ENCODE results near the gene CIDEC. TPM values are rescaled to one million over a fixed set of nuclear protein-coding genes. Genes with fewer than 3 reads are reported as not detected.

Gene CIDEC
- total RNA-seq, 1 experiment from 2014 or later: not detected

- CTCF ChIA-PET: no interaction called here
- Histone ChIP-seq H3K27me3 (ENCODE audit: control insufficient read depth, insufficient read depth, low read length) (no peaks in the 10 kb centered on the region), H3K36me3 (ENCODE audit: control insufficient read depth, insufficient read depth, low read length) (peaks cover 8% of the 10 kb centered on the region; the same call in 1 of the 2 replicates), H3K27ac (ENCODE audit: low read length) (no peak overlapping the region), H3K4me3 (ENCODE audit: low read depth in 2 of 2, low read length in 2 of 2) (no peak overlapping the region), H3K4me1 (ENCODE audit: control insufficient read depth, insufficient read depth, low read length) (peaks cover 13% of the 10 kb centered on the region), H3K9me3 (ENCODE audit: control insufficient read depth, insufficient read depth, low read depth, low read length) (no peaks in the 10 kb centered on the region)
- TF ChIP-seq POLR2AphosphoS5 (IDR thresholded peaks at IDR 0.05; ENCODE audit: low read depth, low read length) (no peak), REST (IDR thresholded peaks at IDR 0.05; ENCODE audit: insufficient read depth in 1 of 2, low read depth in 2 of 2, low read length in 1 of 2) (no peak), SIN3A (IDR thresholded peaks at IDR 0.05; ENCODE audit: borderline replicate concordance, insufficient read depth, low read depth, low read length) (no peak), TCF7L2 (IDR thresholded peaks at IDR 0.05; ENCODE audit: low read depth, low read length) (no peak)
- TF ChIP-seq, protein P1, sequence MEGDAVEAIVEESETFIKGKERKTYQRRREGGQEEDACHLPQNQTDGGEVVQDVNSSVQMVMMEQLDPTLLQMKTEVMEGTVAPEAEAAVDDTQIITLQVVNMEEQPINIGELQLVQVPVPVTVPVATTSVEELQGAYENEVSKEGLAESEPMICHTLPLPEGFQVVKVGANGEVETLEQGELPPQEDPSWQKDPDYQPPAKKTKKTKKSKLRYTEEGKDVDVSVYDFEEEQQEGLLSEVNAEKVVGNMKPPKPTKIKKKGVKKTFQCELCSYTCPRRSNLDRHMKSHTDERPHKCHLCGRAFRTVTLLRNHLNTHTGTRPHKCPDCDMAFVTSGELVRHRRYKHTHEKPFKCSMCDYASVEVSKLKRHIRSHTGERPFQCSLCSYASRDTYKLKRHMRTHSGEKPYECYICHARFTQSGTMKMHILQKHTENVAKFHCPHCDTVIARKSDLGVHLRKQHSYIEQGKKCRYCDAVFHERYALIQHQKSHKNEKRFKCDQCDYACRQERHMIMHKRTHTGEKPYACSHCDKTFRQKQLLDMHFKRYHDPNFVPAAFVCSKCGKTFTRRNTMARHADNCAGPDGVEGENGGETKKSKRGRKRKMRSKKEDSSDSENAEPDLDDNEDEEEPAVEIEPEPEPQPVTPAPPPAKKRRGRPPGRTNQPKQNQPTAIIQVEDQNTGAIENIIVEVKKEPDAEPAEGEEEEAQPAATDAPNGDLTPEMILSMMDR (IDR thresholded peaks at IDR 0.05): no peak
- BruUV-seq (replicated peaks): no TSS peak
- intact Hi-C loops (cut with micrococcal nuclease; ENCODE audit: unreplicated experiment): no loop called here
- POLR2A ChIA-PET: interaction anchor here (0.5 kb wide), 1 partner anchor 58 kb away, joined by 3 read pairs; no protein-coding TSS in a partner anchor
- ATAC-seq (no peak), DNase-seq (ENCODE audit: low read depth, low spot score) (no peak)
- in situ Hi-C loops (cut with HindIII; ENCODE audit: low pct_unique_long_range_greater_than_20kb, low sequenced_read_pairs): no loop called here
Measured at GRCh38 chr3:9888540-9888939, 8.5 kb upstream of the CIDEC start.

DNA sequence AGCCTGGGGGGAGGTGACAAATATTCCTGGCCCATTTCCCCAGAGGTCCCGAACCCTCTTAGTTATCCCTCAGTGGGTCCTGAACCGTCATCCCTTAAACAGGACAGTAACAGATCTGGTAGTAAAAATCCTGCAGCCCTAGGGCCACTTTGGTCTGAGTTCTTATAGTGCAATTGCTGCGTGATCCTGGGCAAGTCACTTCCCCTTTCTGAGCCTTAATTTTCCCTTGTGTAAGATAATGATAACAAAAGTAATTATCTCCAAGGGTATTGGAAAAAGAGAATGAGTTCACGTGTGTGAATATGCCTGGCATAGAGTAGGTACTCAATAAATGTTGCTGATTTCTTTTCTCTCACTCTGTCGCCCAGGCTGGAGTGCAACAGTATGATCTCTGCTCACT, 7.4 kb upstream of the CIDEC start:
- no peaks in the 10 kb centered on the region for H3K9me3 ChIP-seq (ENCODE audit: control insufficient read depth, insufficient read depth, low read depth, low read length)
- DNase-seq (ENCODE audit: low read depth, low spot score) (no peak), ATAC-seq (no peak)
- BruUV-seq (replicated peaks): no TSS peak
- H3K27ac ChIP-seq (ENCODE audit: low read length): no peak overlapping the region
- ChIA-PET POLR2A (no interaction called here), CTCF (no interaction called here)
- H3K4me3 ChIP-seq (ENCODE audit: low read depth in 2 of 2, low read length in 2 of 2): no peak overlapping the region
- TF ChIP-seq REST (IDR thresholded peaks at IDR 0.05; ENCODE audit: insufficient read depth in 1 of 2, low read depth in 2 of 2, low read length in 1 of 2) (no peak), POLR2AphosphoS5 (IDR thresholded peaks at IDR 0.05; ENCODE audit: low read depth, low read length) (no peak), TCF7L2 (IDR thresholded peaks at IDR 0.05; ENCODE audit: low read depth, low read length) (no peak)
- TF ChIP-seq, protein P1 (IDR thresholded peaks at IDR 0.05): no peak
- peaks cover 4% of the 10 kb centered on the region; the same call in 1 of the 2 replicates for H3K36me3 ChIP-seq (ENCODE audit: control insufficient read depth, insufficient read depth, low read length)
- peaks cover 12% of the 10 kb centered on the region for H3K4me1 ChIP-seq (ENCODE audit: control insufficient read depth, insufficient read depth, low read length)
- in situ Hi-C loops (cut with HindIII; ENCODE audit: low pct_unique_long_range_greater_than_20kb, low sequenced_read_pairs) (no loop called here), intact Hi-C loops (cut with micrococcal nuclease; ENCODE audit: unreplicated experiment) (no loop called here)
- no peaks in the 10 kb centered on the region for H3K27me3 ChIP-seq (ENCODE audit: control insufficient read depth, insufficient read depth, low read length)
